AG09309 (cell line): ENCODE results near the gene ATP13A3.

ENCODE experiments used
- DNase-seq: peaks from one replicate; pipeline ENCODE4 v3.0.0-alpha.2; 2010; ENCODE audit warnings: low read depth
- H3K4me3 ChIP-seq: 2 replicates; pipeline ENCODE4 v1.5.1; 2011; ENCODE audit warnings: mild to moderate bottlenecking, low read depth, low read length, moderate library complexity; ENCODE audit not compliant: control insufficient read depth
- CTCF ChIP-seq: IDR thresholded peaks from 2 replicates; pipeline ENCODE4 v1.5.1; 2011; ENCODE audit warnings: mild to moderate bottlenecking, low read depth, low read length, inconsistent platforms; ENCODE audit not compliant: insufficient read depth, control insufficient read depth; ENCODE audit errors: missing control alignments

Gene ATP13A3

DNA sequence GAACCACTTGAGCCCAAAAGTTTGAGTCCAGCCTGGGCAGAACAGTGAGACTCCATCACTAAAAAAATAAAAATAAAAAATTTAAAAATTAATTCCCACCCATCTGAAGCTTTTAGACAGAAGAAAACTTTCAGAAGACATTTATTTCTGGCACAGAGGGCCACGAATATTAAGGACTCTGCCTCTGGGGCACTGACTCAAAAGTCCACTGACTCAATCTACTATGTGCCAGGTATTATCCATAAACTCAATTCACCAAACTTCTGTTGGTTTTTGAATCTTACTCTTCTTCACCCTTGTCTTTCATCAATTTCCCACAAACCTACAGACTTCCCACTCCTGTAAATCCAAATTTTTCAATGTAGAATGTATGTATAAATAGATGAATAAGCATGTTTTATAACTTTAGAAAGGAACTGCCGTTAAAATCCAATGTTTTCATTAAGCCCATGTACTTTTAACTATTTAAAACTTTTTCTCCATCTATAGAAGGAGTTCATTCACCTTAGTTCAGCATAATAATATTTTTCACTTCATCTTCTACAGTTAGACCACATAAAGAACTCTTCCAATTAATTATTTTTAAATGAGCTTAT is 19.9 kb downstream of the ATP13A3 start:
- no peak overlapping the region for H3K4me3 ChIP-seq
- no peak for TF ChIP-seq CTCF
- no peak for DNase-seq

DNA sequence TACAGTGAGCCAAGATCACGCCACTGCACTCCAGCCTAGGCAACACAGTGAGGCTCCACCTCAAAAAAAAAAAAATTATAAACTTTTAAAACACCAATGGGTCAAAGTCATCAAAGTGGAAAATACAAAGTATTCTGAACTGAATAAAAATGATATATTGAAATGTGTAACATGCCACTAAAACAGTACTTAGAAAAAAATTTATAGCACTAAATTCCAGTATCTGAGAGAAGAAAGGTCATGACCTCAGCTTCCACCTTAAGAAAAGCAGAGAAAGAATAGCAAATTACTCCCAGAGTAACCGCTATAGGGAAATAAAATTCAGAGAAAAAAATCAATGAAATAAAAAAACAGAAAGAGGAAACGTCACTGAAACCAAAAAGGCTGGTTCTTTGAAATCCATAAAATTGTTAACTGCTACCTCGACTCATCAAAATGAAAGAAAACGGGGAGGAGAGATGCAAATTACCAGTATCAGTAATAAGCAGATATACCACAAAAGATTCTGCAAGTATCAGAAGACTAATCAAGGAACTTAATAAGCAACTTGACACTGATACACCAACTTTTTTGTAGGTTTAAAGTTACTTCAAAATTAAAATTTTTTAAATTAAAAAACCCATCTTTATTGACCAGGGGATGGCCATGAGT is 20.8 kb downstream of the ATP13A3 start:
- TF ChIP-seq CTCF = no peak
- DNase-seq = no peak
- H3K4me3 ChIP-seq = no peak overlapping the region

GRCh38 chr3:194465246-194465645 is 21.6 kb downstream of the ATP13A3 start:
- DNase-seq = no peak
- no peak for TF ChIP-seq CTCF
- H3K4me3 ChIP-seq = no peak overlapping the region

GRCh38 chr3:194464692-194465091 is 22.1 kb downstream of the ATP13A3 start:
- no peak for TF ChIP-seq CTCF
- no peak for DNase-seq
- H3K4me3 ChIP-seq = no peak overlapping the region

- no peak overlapping the region for H3K4me3 ChIP-seq
- no peak for DNase-seq
- TF ChIP-seq CTCF = no peak
These were observed 23.9 kb downstream of the ATP13A3 start for GRCh38 chr3:194462936-194463335.

DNA sequence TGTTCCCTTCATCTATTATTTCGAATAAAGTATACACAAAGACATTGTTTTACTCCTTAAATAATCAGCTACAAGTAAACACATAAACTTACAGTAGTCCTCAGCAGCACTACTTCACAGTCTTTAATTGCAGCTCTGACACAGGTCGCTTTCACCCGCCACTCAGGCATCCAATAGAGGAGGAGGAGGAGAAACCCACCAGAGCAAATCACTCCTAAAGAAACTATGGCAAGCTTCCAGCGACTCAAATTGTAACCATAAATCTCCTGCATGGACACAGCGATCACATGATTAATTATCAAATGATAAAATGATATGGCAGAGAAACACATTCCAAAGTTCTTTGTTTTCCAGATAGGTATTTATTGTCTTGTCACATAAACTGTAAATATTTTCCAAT is 26.2 kb downstream of the ATP13A3 start:
- no peak for DNase-seq
- TF ChIP-seq CTCF = no peak
- no peak overlapping the region for H3K4me3 ChIP-seq
